NCI-H2081 treated with DMSO at 0.1 percent for 48 hours (cell line): Measurements from ENCODE around the gene TRIL.

Experiments used
- DNase-seq: peaks from one replicate; lab custom pipeline; 2025; lab: John Stamatoyannopoulos, UW

Gene TRIL

GRCh38 chr7:28983396-28984190 lies 25.5 kb upstream of the TRIL start:
- no peak for DNase-seq

- DNase-seq, result no peak
Observed at GRCh38 chr7:28981161-28981465, 23.0 kb upstream of the TRIL start.

DNA sequence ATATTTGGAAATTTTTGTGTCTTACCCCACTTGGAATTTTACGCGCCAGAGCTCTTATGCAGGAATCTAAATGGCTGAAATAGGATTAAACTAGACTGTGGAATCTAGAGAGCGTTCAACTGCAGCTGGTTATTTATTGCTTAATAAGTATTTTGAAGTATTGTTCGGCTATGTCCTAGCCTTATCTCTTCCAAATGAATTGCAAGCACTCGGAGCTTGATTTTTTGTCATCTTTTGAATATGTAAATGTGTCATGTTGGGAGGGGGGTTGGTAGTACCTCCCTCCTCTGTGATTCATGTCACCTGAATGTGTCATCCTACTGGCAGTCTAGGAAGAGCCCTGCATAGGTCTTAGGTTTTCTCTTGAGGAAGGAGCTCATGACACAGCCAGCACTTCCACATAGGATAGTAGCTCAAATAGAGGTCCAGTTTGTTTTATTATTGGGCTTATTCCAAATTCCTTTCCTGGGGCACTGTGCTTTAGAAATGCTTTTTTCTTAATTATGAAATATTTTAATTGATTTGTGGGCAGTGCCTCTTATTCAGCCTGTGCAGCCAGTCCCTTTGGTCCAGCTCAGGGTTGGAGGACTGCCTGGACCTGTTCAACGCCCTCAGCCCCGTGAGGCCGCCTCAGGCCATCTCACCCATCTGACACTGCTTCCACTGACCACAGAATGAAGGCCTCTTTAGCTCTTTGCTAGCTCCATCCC lies 22.5 kb upstream of the TRIL start:
- no peak for DNase-seq

- DNase-seq, result no peak
Observed at GRCh38 chr7:28979776-28980175, 21.6 kb upstream of the TRIL start.

- no peak for DNase-seq
Observed at GRCh38 chr7:28977881-28978280, 19.8 kb upstream of the TRIL start.

DNA sequence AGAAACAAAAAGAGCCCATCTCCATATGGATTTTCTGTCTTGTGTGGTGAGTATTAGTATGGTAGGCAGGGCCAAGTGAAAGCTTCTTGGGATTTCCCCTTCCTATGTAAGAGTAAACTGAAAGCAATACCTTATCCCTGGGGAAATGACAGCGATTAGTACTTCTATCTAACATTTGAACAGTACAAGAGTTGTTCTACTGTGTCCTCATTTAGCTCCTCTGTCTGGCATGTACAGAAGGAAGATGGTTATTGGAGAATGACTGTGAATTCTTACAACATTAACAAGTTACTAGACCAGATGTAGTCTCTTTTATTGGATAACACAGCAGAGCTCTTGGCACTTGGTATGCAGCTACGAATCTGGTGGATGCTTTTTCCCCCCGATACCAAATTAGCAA lies 17.9 kb upstream of the TRIL start:
- DNase-seq, result no peak

DNA sequence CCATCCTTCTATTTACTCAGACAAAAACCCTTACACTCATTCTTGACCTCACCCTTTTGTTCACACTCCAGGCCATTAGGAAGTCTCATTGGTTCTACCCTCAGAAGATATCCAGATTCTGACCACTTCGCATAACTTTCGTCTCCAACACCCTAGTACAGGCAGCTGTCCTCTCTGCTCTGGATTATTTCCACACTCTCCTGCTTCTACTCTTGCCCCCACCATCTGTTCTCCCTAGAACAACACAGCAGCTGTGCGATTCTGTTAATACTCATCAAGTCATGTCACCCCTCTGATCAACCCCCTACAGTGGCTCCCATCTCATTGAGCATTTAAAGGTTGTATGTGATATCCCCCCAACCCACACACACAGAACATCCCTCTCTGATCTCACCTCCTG lies 15.5 kb upstream of the TRIL start:
- no peak for DNase-seq

- DNase-seq, result no peak
Observed at GRCh38 chr7:28964056-28964455, 5.9 kb upstream of the TRIL start.

DNA sequence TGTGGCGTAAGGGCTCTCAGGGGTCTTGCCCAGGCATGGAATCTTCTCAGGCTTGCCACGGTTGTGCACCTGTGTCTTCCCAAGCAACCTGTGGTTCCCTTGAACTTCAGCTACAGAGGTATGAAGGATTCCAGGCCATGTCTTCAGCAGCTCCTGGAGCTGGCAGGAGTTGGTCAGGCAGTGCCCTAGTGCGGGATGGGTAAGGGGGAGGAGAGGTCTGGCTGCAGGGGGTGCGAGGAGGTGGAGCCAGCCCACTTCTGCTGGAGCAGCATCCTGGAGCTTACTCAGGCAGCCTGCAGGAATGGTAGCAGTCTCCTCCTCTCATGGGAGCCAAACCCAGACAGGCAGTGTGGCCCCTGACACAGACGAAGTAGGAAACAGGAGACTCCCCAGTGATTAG lies 3.8 kb upstream of the TRIL start:
- no peak for DNase-seq

DNA sequence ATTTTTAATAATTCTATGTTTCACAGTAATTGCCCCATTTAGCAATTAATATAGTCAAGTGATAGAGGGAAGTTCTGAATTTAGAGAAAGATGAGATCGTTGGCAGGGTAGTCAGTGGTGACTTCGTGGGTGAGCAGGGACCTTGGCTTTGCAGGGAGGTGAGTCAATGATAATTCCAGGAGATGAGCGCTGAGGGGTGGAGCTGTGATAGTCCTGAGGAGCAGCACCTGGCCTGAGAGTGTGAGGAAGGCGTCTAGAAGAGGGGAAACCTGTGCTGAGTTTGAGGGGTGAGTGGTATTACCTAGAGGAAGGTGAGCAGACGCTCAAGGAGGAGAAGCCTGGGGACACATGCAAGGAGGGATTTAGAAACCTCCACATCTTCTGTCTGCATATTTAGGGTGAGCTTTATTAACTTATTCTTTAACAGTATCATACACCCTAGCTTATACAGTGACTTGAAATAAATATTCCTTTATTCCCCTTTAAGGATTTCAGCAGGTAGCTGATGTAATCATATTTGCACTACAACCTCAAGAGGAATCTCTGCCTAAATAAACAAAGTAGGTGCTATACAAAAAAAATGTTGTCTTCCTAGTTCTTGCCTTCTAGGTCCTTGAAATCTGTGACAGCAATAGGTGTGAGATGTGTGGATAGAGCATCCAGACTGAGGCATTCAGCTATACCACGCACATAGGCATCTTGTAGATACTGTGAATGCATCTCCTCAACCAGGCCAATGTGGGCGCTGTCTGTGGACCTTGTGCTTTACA lies 2.1 kb upstream of the TRIL start:
- DNase-seq, result no peak

- no peak for DNase-seq
Observed at GRCh38 chr7:28958980-28959347, 834 bp upstream of the TRIL start.

DNA sequence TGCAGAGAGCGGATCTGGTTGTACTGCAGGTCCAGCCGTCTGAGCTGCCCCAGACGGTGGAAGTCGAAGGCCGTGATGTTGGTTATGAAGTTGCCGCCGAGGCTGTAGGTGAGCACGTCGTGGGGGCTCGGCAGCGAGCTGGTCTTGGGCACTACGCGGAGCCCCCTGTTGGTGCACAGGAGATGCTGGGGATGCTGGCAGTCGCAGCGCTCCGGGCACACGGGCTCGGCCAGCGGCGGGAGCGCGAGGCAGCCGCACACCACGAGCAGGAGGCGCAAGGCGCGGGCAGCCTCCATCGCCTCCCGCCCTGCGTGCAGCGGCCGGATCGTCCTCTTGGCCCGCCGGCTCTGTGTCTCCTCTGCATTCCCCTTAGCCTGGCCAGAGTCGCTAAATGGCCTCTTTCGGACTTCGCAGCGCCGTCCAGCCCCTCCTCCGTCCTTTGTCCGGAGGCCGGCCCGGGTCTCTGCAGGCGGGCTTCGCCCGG lies 337 bp downstream of the TRIL start:
- DNase-seq, result no peak

DNA sequence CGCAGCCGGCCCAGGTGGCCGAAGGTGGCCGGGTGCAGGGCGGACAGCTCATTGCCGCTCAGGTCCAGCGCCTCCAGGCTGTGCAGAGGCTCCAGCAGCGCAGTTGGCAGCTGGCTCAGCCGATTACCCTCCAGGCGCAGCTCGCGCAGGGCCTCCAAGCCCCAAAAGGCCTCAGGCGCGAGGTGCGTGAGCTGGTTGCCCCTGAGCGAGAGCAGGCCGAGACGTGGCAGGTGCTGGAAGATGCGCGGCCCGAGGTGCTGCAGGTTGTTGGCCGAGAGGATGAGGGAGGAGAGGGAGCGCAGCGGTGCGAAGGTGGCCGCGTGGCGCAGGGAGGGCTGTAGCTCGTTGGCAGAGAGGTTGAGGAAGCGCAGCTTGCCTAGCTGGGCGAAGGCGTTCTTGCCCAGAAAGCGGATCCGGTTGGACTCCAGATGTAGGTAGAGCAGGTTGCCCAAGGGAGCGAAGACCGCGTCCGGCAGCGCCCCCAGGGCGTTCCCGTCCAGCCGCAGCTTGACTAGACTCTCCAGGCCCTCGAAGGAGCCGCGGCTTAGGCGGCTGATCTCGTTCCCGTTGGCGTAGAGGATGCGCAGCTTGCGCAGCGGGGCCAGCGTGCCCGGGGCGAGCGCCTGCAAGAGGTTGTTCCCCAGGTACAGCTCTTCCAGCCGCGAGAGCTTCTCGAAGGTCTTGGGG lies 923 bp downstream of the TRIL start:
- no peak for DNase-seq

DNA sequence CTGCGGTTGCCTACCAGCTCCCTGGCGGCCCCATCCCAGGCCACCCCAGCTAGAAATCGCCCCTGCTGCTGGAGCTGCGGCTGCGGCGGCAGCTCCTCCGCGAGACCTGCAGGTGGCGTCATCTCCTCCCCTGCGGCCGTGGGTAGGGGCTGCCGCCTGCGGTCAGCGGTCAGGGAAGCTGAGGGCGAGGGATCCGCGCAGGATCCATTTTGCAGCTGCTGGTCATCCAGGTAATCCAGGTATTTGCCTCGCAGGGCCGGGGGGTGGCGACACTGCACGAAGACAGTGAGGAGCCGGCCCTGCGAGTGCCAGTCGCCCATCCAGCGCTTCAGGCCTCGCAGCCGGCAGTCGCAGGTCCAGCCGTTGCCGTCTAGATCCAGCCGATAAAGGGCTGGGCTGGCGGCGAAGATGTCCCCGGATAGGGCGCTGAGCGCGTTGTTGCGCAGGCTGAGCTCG lies 1.5 kb downstream of the TRIL start:
- no peak for DNase-seq

DNA sequence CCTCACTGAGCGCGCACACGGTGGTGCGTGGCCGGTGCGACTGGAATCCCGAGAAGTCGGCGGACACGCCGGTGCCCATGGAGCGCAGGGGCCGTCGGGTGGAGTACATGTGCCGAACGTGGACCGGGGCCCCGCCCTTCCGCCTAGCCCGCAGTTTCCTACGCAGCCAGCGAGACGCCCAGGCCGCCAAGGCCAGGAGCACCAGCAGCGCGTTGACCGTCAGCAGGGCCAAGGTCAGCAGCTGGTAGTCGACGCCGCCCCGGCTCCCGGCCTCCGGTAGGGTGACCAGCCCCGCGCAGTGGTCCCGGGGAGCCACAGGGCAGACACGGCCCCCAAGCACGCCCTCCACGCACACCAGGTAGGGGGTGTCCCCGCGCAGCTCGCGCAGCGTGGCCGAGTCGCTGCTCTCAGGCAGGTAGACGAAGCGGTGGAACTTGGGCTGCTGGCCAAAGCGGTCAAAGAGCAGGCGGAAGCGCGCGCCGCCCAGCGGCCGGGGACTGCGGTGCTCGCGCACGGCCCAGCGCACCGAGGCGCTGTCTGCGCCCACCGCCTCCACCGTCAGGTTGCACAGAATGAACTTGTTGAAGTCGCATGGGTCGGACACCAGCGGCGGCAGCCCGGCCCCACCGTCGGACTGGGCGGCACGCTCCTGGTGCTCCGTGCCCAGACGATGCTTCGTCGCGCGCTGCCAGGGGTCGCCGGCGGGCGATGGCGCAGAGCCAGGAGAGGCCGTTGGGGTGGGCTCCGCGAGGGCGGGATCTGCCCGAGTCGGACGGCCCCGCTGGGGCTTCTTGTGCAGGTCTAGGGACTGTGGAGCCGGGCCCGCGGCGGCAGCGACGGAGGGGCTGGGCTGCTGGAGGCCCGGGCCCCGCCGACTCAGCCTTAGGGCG lies 2.2 kb downstream of the TRIL start:
- DNase-seq, result no peak

DNA sequence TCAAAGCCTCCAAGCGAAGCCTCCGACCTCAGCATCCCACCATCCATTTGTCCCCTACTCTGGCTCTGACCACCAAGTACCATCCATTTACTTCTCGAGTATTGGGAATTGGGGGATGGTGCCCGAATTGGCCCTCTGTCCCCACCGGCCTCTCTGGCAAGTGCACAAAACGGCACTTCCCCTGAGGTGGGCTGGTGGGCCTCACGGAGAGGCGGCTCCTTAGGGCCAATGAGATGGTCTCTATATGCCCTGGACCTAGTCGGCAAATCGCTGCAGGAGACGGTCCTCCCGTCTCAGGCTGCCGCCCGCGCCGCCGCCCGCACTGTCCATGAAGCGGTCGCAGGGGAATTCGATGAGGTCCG lies 2.8 kb downstream of the TRIL start:
- no peak for DNase-seq

DNA sequence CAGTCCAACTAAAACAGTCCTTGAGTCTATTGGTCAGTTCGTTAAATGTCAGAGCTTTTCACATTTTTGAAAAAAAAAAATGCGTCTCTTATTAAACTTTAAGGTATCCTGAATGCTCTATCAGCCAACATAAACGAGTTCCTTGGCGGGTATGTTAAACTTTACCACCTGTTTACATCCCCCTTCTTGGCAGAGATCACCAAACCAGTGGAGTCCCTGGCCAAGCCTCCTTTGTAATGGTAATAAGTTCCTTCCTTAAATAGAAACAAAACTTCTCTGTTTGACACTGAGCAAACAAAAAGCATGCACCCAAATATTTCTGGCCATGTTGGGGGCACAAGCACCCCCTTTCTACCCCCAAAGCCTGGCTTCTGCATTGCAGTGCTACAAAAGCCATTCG lies 3.2 kb downstream of the TRIL start:
- no peak for DNase-seq

DNA sequence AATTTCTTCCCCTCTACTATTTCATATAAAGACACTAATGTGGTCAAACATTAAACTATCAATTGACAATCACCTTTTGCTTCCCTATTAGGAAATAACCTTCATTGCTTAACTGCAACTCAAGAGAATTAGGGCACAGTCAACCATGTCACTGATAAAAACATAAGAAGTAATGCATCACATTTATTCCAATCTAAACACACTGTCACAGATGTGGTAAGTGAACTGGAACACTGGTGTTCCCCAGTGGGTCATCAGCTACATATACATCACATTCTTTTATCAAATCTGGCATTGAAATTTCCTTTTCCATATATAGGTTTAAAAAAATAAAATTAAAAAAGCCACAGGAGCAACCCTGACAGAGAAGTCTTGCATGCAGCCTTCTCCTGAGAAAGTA lies 3.7 kb downstream of the TRIL start:
- DNase-seq, result no peak

GRCh38 chr7:28953633-28954032 lies 4.5 kb downstream of the TRIL start:
- no peak for DNase-seq

GRCh38 chr7:28942168-28942567 lies 16.0 kb downstream of the TRIL start:
- DNase-seq, result no peak

GRCh38 chr7:28941633-28942032 lies 16.5 kb downstream of the TRIL start:
- no peak for DNase-seq
